ENCODE results near the gene CRADD.

CRADD gene

DNA sequence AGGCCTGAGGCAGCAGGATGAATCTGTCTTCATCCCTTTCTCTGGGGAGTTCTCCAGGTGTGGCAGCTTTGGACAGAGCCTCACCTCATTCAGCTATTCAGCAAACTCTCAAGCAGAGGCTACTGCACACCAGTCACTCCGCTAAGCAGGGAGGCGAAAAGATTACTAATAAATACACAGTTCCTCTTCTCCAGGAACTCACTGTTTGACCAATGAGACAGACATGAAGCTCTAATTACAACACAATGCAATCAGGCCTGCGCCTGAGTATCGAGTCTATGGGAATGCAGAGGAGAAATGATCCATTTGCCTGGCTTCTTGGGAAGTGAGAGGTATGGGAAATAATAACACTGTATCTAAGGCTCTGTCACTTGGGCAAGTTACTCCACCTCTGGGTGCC lies 178.1 kb downstream of the CRADD start:
- no peak overlapping the region for H3K27ac ChIP-seq (replicated peaks)
- no peak overlapping the region for H3K4me3 ChIP-seq (replicated peaks; ENCODE audit: insufficient read depth, low read length)
- no peak for DNase-seq (ENCODE audit: low read depth in 1 of 2, low spot score in 1 of 2)
- no peaks in the 10 kb centered on the region for H3K27me3 ChIP-seq (ENCODE audit: insufficient read depth, poor library complexity, severe bottlenecking)
- TF ChIP-seq, protein P1, sequence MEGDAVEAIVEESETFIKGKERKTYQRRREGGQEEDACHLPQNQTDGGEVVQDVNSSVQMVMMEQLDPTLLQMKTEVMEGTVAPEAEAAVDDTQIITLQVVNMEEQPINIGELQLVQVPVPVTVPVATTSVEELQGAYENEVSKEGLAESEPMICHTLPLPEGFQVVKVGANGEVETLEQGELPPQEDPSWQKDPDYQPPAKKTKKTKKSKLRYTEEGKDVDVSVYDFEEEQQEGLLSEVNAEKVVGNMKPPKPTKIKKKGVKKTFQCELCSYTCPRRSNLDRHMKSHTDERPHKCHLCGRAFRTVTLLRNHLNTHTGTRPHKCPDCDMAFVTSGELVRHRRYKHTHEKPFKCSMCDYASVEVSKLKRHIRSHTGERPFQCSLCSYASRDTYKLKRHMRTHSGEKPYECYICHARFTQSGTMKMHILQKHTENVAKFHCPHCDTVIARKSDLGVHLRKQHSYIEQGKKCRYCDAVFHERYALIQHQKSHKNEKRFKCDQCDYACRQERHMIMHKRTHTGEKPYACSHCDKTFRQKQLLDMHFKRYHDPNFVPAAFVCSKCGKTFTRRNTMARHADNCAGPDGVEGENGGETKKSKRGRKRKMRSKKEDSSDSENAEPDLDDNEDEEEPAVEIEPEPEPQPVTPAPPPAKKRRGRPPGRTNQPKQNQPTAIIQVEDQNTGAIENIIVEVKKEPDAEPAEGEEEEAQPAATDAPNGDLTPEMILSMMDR (IDR thresholded peaks at IDR 0.05; ENCODE audit: insufficient read depth, low read length) = no peak
- TF ChIP-seq GABPA (IDR thresholded peaks at IDR 0.05; ENCODE audit: low read depth) (no peak), SPI1 (IDR thresholded peaks at IDR 0.05; ENCODE audit: borderline replicate concordance, low read depth) (no peak), POLR2AphosphoS5 (IDR thresholded peaks at IDR 0.05; ENCODE audit: low read depth) (no peak)
- TF ChIP-seq, protein P2, sequence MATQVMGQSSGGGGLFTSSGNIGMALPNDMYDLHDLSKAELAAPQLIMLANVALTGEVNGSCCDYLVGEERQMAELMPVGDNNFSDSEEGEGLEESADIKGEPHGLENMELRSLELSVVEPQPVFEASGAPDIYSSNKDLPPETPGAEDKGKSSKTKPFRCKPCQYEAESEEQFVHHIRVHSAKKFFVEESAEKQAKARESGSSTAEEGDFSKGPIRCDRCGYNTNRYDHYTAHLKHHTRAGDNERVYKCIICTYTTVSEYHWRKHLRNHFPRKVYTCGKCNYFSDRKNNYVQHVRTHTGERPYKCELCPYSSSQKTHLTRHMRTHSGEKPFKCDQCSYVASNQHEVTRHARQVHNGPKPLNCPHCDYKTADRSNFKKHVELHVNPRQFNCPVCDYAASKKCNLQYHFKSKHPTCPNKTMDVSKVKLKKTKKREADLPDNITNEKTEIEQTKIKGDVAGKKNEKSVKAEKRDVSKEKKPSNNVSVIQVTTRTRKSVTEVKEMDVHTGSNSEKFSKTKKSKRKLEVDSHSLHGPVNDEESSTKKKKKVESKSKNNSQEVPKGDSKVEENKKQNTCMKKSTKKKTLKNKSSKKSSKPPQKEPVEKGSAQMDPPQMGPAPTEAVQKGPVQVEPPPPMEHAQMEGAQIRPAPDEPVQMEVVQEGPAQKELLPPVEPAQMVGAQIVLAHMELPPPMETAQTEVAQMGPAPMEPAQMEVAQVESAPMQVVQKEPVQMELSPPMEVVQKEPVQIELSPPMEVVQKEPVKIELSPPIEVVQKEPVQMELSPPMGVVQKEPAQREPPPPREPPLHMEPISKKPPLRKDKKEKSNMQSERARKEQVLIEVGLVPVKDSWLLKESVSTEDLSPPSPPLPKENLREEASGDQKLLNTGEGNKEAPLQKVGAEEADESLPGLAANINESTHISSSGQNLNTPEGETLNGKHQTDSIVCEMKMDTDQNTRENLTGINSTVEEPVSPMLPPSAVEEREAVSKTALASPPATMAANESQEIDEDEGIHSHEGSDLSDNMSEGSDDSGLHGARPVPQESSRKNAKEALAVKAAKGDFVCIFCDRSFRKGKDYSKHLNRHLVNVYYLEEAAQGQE (IDR thresholded peaks at IDR 0.05; ENCODE audit: insufficient replicate concordance, low read depth) = no peak

DNA sequence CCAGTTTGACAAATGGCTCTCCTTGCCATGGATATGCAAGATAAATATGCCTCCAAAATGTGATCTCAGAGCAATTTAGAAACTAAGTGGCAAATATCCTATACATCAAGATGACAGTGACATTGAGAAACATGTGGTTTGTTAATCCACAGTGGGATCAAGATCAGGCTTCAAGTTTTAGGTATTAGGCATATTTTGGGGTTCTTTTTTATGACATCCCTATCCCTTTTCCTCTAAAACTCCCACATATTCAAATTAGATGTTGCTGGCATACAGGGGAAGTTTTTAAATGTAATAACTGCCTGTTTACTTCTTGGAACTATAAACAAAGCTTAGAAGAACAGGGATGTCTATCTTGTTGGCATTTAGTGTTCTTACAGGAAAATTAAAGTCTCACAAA lies 179.4 kb downstream of the CRADD start:
- Histone ChIP-seq H3K4me3 (replicated peaks; ENCODE audit: insufficient read depth, low read length) (no peak overlapping the region), H3K27ac (replicated peaks) (no peak overlapping the region), H3K27me3 (ENCODE audit: insufficient read depth, poor library complexity, severe bottlenecking) (no peaks in the 10 kb centered on the region)
- no peak for DNase-seq (ENCODE audit: low read depth in 1 of 2, low spot score in 1 of 2)
- no peak for TF ChIP-seq GABPA (IDR thresholded peaks at IDR 0.05; ENCODE audit: low read depth)
- TF ChIP-seq, protein P1 (IDR thresholded peaks at IDR 0.05; ENCODE audit: insufficient read depth, low read length) = no peak
- TF ChIP-seq POLR2AphosphoS5 (IDR thresholded peaks at IDR 0.05; ENCODE audit: low read depth) = no peak
- TF ChIP-seq, protein P2 (IDR thresholded peaks at IDR 0.05; ENCODE audit: insufficient replicate concordance, low read depth) = no peak
- TF ChIP-seq SPI1 (IDR thresholded peaks at IDR 0.05; ENCODE audit: borderline replicate concordance, low read depth) = no peak

DNA sequence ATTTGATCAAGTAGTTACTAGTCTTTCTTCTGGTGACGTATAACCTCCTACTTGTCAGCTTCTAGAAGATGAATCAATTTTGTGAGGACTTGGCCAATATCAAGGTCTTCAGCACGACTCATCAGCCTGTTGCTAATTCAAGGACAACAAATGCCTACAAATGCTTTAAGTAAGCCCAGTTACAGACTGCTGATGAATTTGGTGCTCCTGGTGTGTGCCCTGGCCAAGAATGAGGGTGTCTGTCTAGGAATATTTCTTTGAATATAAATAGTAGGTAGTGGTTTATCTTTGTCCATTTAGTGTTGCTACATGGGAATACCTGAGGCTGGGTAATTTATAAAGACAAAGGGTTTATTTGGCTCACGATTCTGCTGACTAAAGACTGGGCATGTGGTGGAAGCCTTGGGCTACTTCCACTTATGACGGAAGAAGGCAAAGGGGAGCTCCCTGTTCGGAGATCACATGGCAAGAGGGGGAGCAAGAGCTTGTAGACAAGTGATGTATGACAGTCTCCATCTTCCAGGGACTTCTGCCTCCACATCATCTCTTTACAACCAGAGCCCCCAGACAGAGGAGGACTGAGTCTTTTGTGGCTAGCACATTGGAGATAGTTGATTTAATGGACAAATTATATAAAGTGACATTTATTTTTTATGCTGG lies 180.2 kb downstream of the CRADD start:
- H3K27me3 ChIP-seq (ENCODE audit: insufficient read depth, poor library complexity, severe bottlenecking) = no peaks in the 10 kb centered on the region
- no peak overlapping the region for H3K4me3 ChIP-seq (replicated peaks; ENCODE audit: insufficient read depth, low read length)
- TF ChIP-seq, protein P1 (IDR thresholded peaks at IDR 0.05; ENCODE audit: insufficient read depth, low read length) = no peak
- TF ChIP-seq POLR2AphosphoS5 (IDR thresholded peaks at IDR 0.05; ENCODE audit: low read depth) (no peak), GABPA (IDR thresholded peaks at IDR 0.05; ENCODE audit: low read depth) (no peak), SPI1 (IDR thresholded peaks at IDR 0.05; ENCODE audit: borderline replicate concordance, low read depth) (no peak)
- TF ChIP-seq, protein P2 (IDR thresholded peaks at IDR 0.05; ENCODE audit: insufficient replicate concordance, low read depth) = no peak
- H3K27ac ChIP-seq (replicated peaks) = no peak overlapping the region
- no peak for DNase-seq (ENCODE audit: low read depth in 1 of 2, low spot score in 1 of 2)
